HL-60/S4 treated with retinoic acid at 250 ng/mL for 4 days and 3 days (cell line): ENCODE measurements around the gene ZSCAN20.

Experiments used
- in situ Hi-C: fragments of 300-500 bp; cut with MboI; formaldehyde crosslinking; loops from 2 replicates; pipeline ENCODE4 v1.7.0; 2022; ENCODE audit warnings: low sequenced_read_pairs

ZSCAN20 gene

DNA sequence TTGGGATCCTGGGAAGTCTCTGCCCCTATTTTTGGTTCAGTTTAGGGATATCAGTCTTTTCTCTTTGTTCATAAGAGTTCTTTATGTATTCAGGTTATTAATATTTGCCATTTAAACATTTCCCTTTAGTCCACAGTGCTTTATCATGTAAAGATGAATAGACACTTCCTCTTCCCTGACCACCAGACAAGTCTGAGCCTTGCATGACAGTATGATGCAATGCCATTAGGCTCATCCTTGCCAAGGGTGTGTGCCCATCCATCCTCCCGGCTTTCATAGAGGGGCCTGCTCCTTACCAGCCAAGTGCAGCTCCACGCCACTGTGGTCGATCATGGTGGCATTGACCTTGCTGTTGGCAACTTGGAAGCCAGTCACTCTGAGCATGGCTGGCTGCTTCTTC is 52.1 kb downstream of the ZSCAN20 start:
- in situ Hi-C loops: no loop called here

DNA sequence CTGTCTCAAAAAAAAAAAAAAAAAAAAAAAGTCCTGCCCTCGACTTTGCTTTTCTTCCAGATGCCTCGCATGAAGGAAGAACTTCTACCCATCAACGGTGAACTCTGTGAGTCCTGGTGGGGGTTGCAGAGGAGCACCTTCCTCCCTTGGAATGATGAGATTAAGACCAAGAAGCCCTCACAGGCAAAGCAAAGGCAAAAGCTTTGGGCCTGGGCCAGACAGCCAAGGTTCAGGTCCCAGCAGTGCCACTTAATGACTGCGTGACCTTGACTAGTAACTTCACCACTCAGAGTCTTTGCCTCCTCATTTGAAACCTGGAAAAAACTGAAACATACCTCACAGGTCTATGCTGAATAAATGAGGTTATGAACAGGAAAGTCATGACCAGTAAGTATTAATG is 55.5 kb downstream of the ZSCAN20 start:
- in situ Hi-C loops: no loop called here

DNA sequence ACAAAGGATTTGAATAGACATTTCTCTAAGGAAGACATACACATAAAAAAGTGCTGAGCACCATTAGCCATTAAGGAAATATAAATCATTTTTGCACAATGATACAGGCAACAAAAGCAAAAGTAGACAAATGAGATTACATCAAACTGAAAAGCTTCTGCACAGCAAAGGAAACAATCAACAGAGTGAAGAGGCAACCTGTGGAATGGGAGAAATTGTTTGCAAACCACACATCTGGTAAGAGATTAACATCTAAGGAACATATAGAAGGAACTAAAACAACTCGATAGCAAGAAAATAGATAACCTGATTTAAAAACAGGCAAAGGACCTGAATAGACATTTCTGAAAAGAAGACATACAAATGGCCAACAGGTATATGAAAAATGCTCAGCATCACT is 57.5 kb downstream of the ZSCAN20 start:
- in situ Hi-C loops: no loop called here

DNA sequence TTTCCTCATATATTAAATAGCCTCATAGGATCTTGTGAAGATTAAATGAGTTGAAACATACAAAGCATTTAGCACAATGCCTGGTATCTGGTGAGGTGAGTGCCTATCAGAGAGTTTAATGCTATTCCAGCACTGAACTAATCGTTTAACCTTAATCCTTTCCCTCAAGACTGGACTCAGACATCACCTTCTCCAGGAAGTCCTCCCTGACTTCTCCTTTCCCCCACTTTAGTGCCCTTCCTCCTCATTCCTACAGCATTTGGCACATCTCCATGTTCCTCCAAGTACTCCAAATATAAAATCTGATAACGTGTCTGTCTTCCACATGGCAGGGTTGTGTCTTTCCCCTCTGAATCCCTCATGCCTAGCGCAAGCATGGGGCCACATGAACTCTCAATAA is 59.8 kb downstream of the ZSCAN20 start:
- in situ Hi-C loops: no loop called here

DNA sequence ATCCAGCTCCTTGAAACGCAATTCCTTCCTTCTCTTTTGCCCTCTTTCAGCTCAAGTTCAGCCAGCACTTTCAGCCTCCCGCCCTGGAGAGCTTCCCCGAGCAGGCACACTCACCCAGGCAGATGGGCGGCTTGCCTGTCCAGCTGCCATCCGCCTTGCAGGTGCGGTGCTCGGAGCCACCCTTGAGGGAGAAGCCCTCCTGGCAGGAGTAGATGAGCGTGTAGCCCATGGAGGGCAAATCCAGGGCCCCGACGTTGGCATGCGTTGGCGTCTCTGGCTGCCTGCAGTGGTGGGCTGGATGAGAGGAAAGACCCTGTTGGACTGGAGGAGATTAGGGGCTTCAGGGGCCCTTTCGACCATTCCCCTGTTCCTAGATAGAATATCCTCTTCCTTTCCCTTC is 60.5 kb downstream of the ZSCAN20 start:
- in situ Hi-C loops: no loop called here

DNA sequence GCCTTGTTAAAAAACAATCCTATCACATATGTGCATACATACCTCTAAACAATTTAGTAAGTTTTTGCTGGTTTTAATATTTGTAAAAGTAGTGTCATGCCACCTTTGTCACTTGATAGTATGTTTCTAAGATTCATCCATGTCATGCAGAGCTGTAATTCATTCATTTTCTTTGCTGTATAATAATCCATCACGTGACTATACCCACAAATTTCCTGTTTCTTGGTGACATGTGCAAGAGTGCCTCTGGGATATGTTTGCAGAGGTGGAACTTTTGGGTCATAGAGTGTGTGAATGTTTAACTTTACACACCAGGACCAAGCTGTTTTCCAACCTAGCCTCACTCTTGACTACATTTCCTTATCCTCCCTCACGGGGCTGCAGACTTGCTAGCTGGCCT is 62.9 kb downstream of the ZSCAN20 start:
- in situ Hi-C loops: no loop called here

DNA sequence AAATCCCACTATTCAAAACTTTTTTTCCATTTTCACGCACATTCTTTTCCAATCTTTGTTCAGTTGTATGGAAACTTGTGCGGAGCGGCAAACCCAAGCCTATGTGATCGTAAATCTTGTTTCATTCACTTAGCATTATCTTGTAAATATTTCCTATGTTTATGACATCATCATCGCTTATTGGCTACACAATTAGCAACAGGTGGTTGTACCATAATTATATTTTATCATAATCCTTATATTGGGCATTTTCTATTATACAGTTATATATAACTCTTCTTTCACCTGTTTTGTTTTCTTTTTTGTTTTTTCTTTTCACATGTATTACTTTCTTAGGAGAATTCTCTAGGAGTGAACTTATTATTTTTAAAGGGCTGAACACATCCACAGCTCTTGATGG is 65.4 kb downstream of the ZSCAN20 start:
- in situ Hi-C loops: no loop called here

DNA sequence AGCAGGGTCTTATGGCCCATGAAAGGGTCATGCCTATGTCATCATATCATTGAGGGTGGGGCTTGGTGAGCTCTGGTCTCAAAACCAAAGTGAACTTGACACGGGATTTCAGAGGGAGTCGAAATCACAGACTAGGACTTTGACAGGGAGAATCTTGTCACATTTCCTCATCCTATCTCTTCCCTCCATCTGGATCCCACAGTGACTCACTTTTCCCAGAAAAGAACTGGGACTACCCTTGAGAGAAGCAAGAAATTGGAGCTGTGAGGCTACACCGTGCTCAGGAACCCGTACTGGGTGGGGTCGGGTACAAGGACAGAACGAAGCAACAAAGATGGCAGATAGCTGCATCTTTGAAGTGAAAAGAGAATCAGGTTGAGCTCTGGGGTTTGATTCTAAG is 69.5 kb downstream of the ZSCAN20 start:
- in situ Hi-C loops: no loop called here
